NCI-H2171 (cell line): Measurements from ENCODE around the gene GMPR2.
"Not testable (repeated sequence)": the region's sequence is repeated elsewhere in the genome, so short reads cannot be mapped to it uniquely, and the experiment has no call there.

Experiments used
- DNase-seq: peaks from one replicate; lab custom pipeline; 2025; lab: John Stamatoyannopoulos, UW

Gene GMPR2

GRCh38 chr14:24231263-24232120 lies 1.2 kb upstream of the GMPR2 start:
- DNase-seq, result no peak

- peak; percentile 94 for DNase-seq
These were observed 546 bp upstream of the GMPR2 start, which contains the start of gene NEDD8 for GRCh38 chr14:24232121-24232644. Gene NEDD8, minus strand, starts transcription at chr14:24232367. Its CDS starts 100 bp downstream, at chr14:24232267.

GRCh38 chr14:24233538-24233866 lies 773 bp downstream of the GMPR2 start:
- no peak for DNase-seq

- no peak for DNase-seq
These were observed 1.6 kb downstream of the GMPR2 start for GRCh38 chr14:24234095-24235005.

- DNase-seq, result no peak
These were observed 3.3 kb downstream of the GMPR2 start for GRCh38 chr14:24235804-24236688.

- DNase-seq, result no peak
These were observed 4.1 kb downstream of the GMPR2 start for GRCh38 chr14:24236689-24237462.

- DNase-seq, result no peak
These were observed 4.8 kb downstream of the GMPR2 start for GRCh38 chr14:24237463-24237955.

- DNase-seq, result no peak
These were observed 5.4 kb downstream of the GMPR2 start for GRCh38 chr14:24238123-24238522.

GRCh38 chr14:24238527-24239037 lies 5.9 kb downstream of the GMPR2 start:
- DNase-seq, result no peak

- DNase-seq, result no peak
These were observed 7.6 kb downstream of the GMPR2 start for GRCh38 chr14:24240110-24240918.

GRCh38 chr14:24241829-24242443 lies 9.2 kb downstream of the GMPR2 start:
- peak; percentile 95 for DNase-seq

GRCh38 chr14:24243336-24243836 lies 10.7 kb downstream of the GMPR2 start:
- DNase-seq, result peak; percentile 21

GRCh38 chr14:24245350-24245749 lies 12.6 kb downstream of the GMPR2 start:
- not testable (repeated sequence) for DNase-seq

- DNase-seq, result no peak
These were observed 14.1 kb downstream of the GMPR2 start for GRCh38 chr14:24246765-24247212.

GRCh38 chr14:24247422-24247821 lies 14.7 kb downstream of the GMPR2 start:
- no peak for DNase-seq

GRCh38 chr14:24249230-24250021 lies 16.7 kb downstream of the GMPR2 start:
- no peak for DNase-seq

GRCh38 chr14:24250354-24250753 lies 17.6 kb downstream of the GMPR2 start:
- no peak for DNase-seq

- DNase-seq, result no peak
These were observed 19.2 kb downstream of the GMPR2 start for GRCh38 chr14:24251880-24252288.
